GM18907 (cell line): ENCODE measurements around the gene ALDOB.
A peak's percentile ranks its signal among the peaks of the same experiment; 100 is the strongest.

ENCODE experiments used
- ATAC-seq: cut with Tn5 transposase; IDR thresholded peaks from one replicate; pipeline ENCODE4 v1.9.1; 2021; ENCODE audit warnings: mild to moderate bottlenecking, moderate library complexity; ENCODE audit not compliant: unreplicated experiment

ALDOB gene

DNA sequence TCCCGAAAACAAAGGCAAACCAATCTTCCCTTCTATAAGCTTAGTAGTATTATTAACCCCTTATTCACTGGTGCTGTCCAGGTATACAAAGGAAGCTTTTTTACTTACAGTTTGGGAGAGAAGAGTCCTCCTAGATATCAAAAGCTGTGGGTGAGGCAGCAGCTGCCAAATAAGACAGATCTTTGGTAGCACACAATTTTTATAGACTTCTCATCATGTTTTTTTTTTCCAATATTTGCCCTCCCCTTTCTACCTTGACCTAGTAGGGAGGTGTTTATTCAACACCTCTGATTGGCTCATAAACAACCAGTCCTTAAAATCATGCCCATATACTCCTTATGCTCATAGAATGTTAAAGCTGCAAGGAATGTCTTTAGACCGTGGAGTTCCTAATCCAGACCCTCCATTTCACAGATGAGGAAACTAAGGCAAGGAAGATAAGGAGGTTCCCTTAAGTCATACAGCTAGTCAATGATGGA is at the start of gene ALDOB:
TSS of gene ALDOB (minus strand) at position 174 of the 479 bp plus-strand sequence. CDS start 4,887 bp downstream, outside the sequence.
- ATAC-seq, result no peak

DNA sequence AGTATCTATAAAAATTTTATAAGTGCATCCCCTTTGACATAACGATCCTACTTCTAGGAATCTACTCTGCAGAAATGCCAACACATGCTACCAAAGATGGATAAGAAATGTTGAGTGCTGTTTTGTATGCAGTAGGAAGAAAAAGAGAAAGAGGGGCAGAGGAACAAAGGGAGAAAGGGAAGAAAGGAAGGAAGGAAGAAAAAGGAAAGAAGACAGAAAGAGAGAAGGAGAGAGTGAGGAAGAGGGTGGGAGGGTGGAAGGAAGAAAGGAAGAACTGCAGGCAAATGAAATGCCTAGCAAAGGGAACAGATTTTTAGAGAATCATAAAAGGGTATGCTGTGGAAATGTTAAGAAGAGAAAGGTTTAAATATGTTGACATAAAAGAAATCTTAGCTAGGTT is 48.5 kb upstream of the ALDOB start:
- ATAC-seq, result no peak

DNA sequence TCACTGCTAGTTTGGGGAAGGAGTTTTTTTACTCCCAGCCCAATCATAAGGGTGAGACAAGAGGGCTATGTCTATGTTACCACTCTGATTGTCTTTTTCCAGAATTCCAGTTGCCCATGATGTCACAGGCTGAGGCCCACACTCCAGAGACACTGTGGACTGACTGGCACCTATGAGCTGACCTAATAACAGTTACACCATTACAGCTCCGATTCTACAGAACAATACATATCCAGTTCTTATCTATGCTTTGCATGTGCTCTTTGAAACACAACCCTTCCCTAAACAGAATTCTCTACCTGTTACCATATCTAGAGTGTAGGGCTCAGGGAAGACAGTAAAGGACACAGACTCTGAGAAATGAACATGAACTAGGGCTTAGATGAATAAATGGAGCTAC is 45.7 kb upstream of the ALDOB start:
- no peak for ATAC-seq

DNA sequence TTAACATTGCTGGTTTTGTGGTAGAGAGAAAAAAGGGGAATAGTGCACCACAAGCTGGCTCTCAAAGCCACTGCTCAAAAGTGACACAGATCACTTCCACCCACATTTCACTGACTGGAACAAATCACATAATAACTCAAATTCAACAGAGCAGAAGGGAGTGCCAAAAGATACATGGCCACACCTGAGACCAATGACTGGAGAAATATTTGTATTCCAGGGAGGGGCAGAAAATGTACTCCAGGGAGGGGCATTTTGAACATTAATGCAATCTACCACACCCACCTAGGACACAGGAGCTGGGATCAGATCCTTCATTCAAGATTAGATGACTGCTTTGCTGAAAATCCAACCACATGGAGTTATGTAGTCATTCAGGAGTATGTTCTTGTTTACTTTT is 44.8 kb upstream of the ALDOB start:
- ATAC-seq, result no peak

DNA sequence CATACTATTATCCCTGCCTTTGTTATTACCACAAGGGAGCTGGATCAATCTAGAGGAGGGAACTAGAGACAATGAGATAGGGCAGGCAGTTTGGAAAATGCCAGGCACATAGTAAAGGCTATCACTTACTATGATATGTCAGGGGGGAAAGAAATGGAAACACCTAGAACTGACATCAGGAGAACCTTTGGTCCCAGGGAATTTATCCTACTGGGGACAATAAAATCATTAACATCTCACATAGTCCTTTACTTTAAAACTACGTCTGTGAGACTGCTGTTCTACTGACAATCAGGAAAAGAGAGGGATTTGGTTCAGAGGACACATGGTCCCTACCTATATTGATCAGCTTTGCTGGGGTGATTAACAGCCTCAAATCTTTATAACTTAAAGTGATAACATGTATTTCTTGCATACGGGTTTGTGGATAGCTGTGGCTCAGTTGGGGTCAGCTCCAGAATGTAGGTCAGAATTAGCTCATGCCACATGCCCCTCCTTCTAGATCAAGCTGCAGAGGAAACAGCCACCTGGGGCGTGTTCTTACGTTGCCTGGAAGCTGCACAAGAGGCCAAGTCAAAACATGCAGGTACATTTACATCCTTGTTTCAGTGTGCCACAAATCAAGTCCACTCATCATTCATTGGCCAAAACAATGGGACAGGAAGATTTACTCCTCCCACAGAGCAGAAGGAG is 43.9 kb upstream of the ALDOB start:
- ATAC-seq, result no peak

DNA sequence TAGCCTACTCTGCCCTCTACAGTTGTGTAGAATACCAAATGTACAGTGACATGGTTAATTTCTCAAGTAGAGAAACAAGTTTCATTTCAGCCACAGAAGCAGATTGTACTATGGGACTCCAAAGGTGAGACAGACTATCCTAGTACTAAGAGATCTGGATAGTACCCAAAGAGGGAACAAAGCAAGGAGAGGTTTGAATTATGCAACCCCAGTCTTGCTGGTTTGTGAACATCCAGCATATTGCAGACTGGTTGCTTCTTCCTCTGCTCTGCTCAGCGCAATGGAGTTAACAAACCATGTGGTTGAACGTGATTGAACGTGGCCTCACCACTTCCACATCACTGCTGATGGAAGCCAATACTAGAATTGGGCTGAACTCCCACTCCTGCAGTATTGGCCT is 43.3 kb upstream of the ALDOB start:
- no peak for ATAC-seq

DNA sequence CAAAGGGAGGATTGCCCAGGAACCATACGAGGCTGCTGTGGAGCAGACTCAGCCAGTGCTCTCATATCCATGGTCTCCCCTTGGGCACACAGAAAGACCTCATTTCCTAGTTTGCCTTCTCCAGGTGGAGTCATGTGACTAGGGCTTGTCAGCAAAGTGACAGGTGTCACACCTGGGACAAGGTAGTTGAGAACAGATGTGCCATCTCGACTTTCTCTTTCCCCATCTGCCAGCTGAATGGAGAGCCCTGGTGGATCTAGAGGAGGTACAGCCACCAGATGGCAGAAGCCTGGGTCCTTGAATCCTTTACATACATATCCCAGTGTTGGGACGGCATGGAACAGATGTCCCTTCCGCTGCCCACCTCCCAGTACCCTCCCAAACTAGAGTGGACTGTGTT is 42.9 kb upstream of the ALDOB start:
- ATAC-seq, result no peak

DNA sequence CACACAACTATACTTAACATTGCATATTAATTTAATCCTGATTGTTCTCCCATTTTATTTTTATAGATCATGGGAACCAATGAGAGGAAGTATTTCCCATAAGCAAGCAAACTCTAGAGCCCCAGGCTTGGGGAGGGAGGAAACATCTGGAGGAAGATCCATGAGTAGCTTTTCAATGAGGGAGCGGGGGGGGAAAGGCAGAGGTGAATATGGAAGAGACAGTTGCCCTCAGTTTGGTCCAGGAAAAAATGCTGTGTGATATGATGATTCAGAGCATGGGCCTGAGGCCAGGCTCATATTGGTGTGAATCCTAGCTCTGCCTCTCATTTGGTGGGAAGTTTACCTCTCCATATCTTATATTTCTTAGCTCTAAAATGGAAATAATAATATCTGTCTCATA is 42.2 kb upstream of the ALDOB start:
- no peak for ATAC-seq

DNA sequence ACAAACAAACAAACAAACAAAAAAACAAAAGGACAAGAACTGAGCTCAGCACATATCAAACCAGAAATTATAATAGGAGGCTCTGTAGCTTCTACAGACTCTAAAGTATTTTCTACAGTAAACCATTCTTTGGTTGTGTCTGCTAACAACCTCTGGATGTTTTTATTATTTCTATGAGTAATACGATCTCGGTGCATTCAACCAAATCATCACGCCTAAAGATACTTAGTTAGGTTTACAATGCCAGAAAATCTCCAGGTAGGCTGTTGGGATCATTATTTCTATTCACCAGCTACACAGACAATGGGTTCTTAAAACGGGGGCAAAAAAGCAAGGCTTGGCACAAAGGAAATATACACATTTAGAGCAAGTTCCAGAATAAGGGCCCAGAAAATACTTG is 41.6 kb upstream of the ALDOB start:
- no peak for ATAC-seq

DNA sequence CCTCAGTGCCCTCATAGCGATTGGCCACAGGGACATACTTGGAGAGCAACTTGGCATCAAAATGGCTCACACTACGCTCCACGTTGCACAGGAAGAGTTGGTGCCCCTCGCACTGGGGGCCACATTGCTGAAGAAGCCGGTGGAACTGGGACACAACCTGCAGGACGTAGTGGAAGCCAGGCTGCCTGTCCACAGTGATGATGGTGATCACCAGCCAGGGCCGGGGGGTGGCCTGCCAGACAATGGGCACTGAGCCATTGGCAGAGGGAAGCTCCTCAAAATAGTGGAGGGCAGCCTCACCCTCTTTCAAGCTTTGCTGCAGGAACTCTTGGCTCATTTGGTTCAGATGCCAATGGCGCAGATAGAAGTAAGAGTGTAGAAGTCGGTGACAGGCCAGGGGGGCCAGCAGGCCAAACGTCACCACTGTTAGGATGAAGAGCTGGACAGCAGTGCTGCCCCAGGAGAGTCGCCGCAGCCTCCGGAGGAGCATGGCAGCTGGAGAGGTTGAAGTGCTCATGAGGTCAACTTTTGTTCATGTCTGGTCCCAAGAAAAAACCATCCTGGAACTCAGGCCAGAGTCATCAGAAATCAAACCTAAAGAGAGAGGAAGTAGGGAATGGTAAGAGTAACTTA is 41.1 kb upstream of the ALDOB start:
- no peak for ATAC-seq

DNA sequence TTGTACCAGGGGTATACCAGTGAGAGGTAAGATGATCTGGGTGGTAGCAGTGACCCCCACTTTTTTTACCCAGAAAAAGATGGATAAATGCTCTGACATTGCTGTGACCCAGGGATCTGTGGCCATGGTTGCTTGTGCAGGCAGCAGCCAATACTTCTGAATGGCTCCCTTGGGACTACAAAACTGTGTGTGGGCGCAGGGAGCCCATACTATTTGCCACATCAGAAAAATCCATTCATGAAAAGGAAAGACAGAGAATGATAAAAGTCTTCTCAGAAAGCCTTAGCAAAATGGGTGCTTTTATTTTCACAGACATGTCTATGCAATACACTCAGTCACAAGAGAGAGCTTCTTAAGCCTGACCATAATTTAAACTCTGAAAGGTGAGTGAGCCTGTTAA is 37.3 kb upstream of the ALDOB start:
- no peak for ATAC-seq

DNA sequence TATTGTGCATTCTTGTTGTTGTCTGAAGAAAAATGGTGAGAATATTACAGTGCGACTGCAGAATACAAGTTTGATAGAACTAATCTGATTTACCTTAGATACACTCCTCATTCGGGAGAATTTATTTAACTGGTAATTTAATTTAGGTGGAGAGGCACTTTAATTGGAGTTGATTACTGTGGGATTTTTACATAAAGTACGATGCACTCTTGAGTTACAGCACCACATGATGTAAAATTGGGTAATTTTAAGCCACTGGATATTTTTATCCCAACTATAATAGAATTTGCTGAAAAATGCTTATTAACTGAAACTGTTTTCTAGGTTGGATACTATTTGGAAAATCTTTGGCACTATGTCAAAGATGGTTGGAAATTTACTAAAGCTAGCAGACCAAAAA is 35.4 kb upstream of the ALDOB start:
- no peak for ATAC-seq

DNA sequence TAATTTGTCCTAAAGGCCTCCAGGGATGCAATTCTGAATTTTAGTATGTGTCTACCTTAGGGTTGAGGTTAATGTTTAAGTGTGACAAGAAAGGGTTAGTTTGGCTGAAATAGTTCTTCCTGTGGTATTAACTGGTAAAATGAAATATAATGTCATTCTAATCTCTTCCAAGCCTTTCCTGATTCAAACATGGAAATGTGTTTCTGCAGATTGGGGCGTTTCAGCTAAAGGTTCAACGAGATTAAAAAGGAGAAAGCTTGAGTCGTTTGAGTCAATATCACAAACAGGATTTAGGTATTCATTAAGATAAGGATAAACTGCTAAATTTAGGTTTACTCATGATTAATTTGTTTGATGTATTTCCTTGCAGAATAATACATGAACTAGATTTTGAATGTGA is 34.4 kb upstream of the ALDOB start:
- ATAC-seq, result no peak

DNA sequence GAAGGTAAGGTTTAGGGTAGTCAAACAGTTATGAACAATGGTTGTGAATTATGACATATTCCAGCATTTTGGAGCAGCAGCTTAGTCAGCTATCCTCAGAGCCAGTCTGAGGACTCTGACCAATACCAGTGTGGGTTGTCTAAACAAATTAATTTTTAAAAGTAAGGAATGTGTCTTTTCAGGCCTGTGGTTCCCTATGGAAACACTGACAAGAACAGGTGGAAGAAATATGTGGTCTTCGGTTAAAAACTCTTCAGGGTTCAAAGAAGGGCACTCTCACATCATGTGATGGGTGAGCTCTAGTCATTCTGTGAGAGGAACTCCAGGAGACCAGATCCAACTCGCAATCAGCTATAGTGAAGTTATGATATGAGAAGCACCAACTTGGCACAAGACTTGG is 33.5 kb upstream of the ALDOB start:
- ATAC-seq, result no peak

DNA sequence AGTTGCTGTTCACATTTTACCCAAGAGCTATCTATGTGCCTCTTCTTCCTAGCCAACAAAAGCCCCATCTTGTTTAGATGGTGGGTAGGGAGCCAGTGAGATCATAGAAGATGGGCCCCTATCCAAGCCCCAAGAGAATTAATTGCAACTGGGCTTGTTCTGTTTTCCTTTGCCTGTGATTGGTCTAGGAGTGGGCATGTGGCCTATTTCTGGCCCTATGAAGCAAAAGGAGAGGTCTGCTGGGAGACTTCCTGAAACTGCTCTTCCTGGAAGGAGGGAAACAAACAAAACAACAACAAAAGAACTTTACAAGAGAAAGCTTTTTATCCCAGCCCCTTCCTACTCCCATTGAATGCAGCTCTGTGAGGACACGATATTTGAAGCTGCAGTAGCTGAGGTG is 32.5 kb upstream of the ALDOB start:
- ATAC-seq, result no peak

DNA sequence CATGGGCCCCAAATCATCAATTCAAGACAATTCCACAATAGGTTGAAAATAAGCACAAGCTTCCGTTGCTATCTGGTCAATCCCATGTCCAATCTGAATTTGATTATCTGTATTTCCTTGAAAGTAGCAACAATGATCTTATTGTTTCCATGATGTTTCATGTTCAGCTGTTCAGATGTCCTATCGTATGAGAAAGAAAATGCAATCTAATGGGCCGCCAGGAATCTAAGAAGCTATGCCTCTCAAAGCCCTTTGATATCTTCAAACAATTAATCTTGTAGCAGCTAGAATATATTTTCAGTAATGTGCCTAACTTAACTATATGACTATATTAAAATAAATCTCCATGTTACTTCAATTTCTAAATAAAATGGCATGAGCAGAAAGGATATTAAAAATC is 32.1 kb upstream of the ALDOB start:
- no peak for ATAC-seq

DNA sequence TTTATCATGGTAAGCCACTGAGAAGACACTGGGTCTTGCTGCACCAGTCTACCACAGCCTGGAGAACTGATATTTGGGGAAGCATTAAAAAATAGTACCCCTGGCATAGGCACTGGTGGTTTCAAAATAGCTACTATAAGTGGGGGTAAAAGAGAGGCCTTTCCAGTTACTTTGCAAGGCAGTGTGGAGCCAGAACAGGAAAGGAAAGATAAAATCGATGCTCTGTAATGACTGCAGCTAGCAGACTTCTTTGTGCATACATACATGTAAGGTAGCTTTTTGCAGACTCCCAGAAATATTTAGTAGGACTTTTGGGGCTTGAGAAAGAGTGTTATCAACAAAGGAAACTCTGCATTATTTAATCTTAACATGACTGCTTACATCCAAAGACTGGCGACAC is 31.3 kb upstream of the ALDOB start:
- ATAC-seq, result no peak

DNA sequence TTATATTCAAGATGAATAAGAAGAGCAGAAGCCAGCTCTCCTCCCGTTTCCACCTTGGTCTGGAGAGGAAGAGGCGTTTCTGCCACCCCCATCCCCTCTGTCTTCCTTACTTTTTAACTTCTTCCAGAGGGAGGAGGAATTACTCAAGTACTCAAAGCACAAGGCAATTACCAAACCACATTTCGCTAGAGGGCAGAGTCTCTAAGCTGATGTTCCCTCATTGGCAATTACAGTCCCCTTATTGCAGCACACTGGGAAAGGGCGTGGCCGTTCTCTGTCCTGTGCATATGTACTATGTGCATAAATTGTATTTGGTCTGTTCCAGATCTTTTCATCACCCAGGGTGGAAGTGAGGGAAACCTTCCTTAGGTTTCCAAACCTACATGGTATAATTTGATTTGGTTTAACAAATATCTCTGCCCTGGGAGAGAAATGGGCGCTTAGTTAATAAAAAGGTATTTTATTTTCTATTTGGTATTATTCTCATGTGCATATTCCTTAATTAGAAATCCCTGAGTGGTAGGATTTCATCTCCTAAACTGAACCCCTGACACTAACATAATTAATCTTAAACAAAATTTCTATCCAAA is 29.8 kb upstream of the ALDOB start:
- ATAC-seq, result no peak

DNA sequence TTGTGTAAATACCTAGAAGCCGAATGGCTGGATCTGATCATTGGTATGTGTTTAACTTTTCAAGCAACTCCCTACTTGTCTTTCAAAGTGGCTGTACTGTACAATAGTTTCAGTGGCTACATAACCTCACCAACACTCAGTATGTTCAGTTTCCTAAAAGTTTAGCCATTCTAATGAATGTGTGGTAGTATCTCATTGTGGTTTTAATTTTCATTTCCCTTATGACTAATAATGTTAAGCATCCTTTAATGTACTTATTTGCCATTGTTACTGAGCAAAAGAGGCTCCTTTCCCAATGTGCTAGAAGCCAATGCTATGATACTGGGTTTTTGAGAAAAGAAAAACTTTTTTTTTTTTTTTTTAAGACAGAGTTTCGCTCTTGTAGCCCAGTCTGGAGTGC is 27.8 kb upstream of the ALDOB start:
- peak; percentile 47 for ATAC-seq

DNA sequence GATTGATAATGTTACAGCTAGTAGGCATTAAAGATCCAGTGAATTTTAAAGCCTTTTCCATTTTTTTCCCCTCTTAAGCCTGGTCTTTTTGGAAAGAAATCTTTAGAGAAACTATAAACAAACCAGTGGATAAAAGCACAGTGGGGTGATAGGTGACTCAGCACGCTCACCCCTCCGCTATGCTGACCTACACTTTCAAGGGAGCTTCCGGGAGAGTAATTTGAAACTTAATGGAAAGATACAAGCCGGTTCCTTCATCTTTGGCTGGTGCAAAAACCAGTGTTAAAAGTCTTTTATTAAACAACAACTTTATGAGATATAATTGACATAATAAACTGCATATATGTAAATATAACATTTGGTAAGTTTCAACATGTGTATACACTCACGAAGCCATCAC is 27.0 kb upstream of the ALDOB start:
- ATAC-seq, result no peak

DNA sequence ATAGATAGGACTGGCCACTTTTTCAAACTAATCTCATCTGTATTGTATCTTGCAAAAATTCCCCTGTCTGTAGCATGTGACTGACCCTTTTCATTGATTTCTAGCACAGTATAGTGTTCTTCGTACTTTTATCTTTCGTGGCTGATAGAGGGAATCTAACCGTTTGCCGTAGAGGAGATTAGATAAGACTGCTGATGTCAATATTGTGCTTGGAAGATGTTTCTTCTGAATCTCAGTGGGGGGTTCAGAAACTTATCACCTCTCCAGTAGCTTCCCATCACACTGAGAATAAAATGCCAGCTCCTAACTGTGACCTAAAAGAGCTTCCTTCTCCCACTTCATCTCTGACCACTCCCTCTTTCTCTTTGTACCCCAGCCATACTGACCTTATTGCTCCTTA is 25.4 kb upstream of the ALDOB start:
- ATAC-seq, result no peak

DNA sequence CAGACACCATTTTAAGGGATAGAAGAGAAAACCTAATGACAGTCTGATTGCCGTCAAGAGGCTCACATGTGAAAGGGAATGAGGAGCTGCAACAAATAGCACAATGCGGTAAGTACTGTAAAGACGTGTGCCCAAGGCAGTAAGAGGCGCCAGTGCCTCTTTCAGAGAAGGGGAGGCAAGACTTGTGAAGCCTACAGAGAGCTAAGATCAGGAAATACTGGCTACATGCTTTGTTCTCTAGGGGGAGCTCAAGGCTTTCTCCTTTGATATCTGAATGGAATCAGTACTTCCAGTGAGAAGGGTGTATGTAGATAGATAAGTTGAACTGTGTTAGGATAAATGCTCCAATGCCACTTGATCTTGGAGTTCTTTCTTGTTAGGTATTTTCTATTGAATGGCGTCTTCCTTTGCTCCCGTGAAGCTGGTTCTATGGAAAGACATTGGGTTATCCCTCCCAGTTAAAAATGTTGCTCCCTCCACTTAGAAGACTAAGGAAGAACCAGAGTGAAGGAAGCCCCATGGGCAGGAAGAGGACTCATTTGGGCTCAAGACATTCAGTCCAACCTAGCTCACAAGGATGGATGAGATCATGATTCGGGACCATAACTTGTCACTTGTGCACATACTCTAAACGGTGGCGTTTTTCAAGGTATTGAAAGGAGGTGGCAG is 23.5 kb upstream of the ALDOB start:
- ATAC-seq, result peak; percentile 95
